Fibroblast of lung (primary cell): ENCODE measurements around the gene PLCXD1.

Experiments
- EZH2 ChIP-seq: IDR thresholded peaks from 2 replicates; pipeline ENCODE4 v1.5.1; 2012; ENCODE audit warnings: low read length, control low read depth, mild to moderate bottlenecking; ENCODE audit errors: missing control alignments
- TF ChIP-seq, protein P1 (sequence below), 2 donors: IDR thresholded peaks in 1 of 2; conservative IDR thresholded peaks in 1 of 2; 1 replicate in 1 of 2; 2 replicates in 1 of 2; pipeline ENCODE4 v1.5.1; 2011 to 2012; ENCODE audit warnings: low read length in 2 of 2, control low read depth in 1 of 2, inconsistent platforms in 1 of 2, low read depth in 1 of 2, mild to moderate bottlenecking in 1 of 2

DNA sequence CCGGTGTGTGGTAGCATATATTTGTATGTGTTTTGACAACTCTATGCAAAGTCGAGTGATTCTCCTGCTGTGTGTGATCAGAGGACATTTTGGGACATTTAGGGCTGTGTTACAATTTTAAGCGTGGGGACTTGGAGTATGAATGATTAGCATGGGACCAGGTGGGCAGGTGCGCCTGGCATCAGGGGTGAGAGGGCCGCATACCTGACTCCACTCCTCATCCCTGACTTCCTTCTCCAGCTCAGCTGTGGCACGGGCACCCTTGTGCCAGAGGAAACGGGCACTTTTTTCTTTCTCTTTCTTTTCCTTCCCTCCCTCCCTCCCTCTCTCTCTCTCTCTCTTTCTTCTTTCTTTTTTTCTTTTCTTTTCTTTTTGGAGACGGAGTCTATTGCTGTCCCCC is 15.7 kb upstream of the PLCXD1 start:
- TF ChIP-seq, protein P1, sequence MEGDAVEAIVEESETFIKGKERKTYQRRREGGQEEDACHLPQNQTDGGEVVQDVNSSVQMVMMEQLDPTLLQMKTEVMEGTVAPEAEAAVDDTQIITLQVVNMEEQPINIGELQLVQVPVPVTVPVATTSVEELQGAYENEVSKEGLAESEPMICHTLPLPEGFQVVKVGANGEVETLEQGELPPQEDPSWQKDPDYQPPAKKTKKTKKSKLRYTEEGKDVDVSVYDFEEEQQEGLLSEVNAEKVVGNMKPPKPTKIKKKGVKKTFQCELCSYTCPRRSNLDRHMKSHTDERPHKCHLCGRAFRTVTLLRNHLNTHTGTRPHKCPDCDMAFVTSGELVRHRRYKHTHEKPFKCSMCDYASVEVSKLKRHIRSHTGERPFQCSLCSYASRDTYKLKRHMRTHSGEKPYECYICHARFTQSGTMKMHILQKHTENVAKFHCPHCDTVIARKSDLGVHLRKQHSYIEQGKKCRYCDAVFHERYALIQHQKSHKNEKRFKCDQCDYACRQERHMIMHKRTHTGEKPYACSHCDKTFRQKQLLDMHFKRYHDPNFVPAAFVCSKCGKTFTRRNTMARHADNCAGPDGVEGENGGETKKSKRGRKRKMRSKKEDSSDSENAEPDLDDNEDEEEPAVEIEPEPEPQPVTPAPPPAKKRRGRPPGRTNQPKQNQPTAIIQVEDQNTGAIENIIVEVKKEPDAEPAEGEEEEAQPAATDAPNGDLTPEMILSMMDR (conservative IDR thresholded peaks at IDR 0.05 in 1 of 2, IDR thresholded peaks at IDR 0.05 in 1 of 2; ENCODE audit: low read depth in 1 of 2, low read length in 2 of 2) = no peak
- no peak for TF ChIP-seq EZH2
